Activated CD8-positive, alpha-beta memory T cell treated with anti-CD3 and anti-CD28 coated beads for 48 hours (primary cell): ENCODE data around the gene PLCXD3.

ENCODE experiments used
- DNase-seq, 3 experiments: peaks; one replicate each; pipeline ENCODE4 v3.0.0-alpha.2; 2020; ENCODE audit warnings: low read depth in 2 of 3, low spot score in 2 of 3

Gene PLCXD3

GRCh38 chr5:41510176-41510831 is at the start of gene PLCXD3:
Gene PLCXD3 (minus strand): TSS chr5:41510601. CDS start chr5:41510526, 75 bp downstream.
- no peak for DNase-seq

- DNase-seq, result no peak
Measured at GRCh38 chr5:41559184-41559583, 48.8 kb upstream of the PLCXD3 start.

DNA sequence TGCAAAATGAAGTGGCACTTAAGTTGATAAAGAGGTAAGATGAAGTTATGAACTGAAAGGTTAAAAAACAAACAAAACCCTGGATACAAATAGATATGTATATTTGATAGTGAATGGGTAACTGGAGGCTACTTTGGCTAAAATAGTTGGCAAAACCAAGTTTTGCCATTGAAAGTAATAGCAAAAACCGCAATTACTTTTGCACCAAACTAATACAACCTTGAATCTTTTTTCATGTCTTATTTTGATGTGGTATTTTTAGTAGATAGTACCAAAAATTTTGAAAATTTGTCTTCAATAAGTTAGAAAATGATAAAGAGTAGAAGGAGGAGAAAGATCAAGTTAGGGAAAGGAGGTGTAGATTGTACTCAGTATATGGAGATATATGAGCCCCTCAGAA is 47.9 kb upstream of the PLCXD3 start:
- no peak for DNase-seq

GRCh38 chr5:41547991-41548390 is 37.6 kb upstream of the PLCXD3 start:
- DNase-seq, result no peak

DNA sequence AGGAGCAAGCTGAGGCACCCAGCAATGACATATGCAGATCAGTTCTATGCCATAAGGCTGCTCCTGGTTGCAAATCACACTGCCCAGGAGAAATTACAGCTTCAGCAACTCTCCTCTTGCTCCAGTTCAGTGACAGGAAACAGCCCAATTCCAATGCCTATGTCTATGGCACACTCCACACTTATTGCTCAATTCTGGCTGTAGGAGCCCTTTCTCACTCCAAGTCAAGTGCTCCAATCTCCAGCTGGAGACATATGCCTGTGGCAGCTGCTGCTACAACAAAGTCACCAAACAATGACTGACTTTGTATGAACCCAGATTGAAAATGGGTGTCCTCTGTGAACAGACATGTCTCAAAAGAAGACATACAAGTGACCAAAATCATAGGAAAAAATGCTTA is 31.8 kb upstream of the PLCXD3 start:
- DNase-seq, result no peak

- DNase-seq, result no peak
Measured at GRCh38 chr5:41539454-41539853, 29.1 kb upstream of the PLCXD3 start.

- DNase-seq, result no peak
Measured at GRCh38 chr5:41537581-41537980, 27.2 kb upstream of the PLCXD3 start.

DNA sequence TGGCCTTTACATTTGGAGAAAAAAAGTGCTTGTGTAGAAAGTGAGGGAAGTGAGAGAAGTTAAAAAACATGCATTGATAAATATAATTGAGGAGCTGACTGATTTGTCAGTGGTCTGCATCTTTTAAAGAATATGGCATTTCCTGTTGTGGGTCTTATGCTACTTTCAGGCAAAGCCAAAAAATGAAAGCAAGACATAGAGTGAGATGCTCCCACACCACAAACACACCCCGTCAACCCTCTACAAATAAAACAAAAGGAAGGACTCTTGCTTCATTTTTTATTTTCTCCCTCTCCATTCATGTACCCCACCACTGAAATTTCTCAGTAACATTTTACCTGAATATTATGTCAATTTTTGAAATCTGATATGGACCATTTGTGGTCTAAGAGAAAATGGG is 22.1 kb upstream of the PLCXD3 start:
- no peak for DNase-seq

DNA sequence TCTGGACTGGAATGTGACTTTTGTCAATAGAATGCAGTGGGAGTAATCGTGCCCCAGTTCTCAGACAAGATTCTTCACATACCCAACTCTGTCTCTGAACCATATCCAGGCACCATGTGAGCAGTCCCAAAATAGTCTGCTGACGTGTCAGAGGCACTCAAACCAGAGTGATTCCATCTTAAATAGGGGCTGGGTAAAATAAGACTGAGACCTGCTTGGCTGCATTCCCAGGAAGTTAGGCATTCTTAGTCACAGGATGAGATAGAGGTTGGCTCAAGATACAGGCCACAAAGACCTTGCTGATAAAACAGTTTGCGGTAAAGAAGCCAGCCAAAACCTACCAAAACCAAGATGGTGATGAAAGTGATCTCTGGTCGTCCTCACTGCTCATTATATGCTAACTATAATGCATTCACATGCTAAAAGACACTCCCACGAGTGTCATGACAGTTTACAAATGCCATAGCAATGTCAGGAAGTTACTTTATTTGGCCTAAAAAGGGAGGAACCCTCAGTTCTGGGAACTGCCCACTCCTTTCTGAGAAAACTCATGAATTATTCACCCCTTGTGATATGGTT is 16.9 kb upstream of the PLCXD3 start:
- DNase-seq, result no peak

DNA sequence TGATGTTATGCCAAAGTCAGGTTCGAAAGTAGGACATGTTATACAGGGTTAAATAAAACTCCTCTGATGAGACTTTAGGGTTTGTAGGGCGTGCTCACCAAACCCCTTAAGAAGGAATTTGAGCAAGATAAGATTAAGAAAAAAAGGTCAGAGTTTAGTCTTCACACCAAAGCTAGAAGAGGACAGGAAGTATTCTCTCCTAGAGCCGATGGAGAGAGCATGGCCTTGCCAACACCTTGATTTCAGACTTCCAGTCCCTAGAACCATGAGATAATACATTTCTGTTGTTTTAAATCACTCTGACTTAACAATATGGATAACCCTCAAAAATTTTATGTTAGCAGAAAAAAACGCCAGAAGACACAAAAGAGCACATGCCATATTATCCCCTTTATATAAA is 16.3 kb upstream of the PLCXD3 start:
- DNase-seq, result no peak

DNA sequence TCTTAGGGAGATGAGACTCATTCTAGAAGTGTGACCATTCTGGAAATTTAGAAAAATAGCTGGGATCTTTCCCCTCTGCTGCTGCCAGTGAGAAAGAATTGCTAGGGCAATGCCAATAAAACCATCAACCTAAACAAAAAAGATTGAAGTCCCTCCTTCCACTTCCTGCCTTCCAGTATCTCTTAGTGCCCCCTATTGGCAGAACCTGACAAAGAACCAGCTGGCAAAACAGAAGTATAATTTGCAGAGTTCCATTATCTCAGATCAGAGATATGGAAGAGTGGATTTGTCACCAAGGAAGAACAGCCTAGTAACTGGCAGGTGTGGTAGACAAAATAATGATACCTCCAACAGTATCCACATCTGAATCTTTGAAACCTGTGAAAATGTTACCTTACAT is 13.8 kb upstream of the PLCXD3 start:
- DNase-seq, result no peak

GRCh38 chr5:41522193-41522786 is 11.9 kb upstream of the PLCXD3 start:
- no peak for DNase-seq

DNA sequence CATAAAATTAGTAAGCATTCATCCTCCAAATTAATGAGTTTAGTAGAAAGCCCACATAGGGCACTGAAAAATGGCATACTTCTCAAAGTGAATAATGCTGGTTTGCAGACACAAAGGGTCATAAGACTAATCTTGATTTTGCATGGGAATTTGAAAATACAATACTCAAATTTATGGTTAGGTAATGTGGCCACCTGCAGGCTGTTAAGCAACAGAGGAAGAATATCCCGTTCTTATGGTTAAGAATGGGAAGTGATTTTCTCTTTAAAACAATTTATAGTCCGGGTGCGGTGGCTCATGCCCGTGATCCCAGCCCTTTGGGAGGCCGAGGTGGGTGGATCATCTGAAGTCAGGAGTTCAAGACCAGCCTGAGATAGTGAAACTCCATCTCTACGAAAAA is 9.4 kb upstream of the PLCXD3 start:
- DNase-seq, result no peak

DNA sequence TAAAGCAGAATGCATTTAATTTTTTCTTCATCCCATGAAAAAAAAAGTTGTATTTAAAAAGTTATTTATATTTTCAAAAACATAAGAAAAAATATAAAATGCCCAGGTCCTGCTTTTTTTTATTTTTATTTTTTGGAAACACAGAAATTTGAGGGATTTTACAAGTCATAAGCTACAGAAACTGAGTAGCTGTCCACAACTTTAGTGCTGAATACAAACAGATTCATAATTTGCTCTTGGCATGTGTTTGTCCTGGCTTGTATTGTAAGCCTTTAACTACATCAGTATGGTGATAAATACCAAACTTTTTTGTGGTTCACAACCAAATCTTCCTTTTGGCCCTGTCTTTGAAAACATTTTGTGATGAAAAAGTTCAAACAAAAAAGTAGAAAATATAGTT is 7.5 kb upstream of the PLCXD3 start:
- DNase-seq, result no peak

- no peak for DNase-seq
Measured at GRCh38 chr5:41511241-41511640, 840 bp upstream of the PLCXD3 start.

DNA sequence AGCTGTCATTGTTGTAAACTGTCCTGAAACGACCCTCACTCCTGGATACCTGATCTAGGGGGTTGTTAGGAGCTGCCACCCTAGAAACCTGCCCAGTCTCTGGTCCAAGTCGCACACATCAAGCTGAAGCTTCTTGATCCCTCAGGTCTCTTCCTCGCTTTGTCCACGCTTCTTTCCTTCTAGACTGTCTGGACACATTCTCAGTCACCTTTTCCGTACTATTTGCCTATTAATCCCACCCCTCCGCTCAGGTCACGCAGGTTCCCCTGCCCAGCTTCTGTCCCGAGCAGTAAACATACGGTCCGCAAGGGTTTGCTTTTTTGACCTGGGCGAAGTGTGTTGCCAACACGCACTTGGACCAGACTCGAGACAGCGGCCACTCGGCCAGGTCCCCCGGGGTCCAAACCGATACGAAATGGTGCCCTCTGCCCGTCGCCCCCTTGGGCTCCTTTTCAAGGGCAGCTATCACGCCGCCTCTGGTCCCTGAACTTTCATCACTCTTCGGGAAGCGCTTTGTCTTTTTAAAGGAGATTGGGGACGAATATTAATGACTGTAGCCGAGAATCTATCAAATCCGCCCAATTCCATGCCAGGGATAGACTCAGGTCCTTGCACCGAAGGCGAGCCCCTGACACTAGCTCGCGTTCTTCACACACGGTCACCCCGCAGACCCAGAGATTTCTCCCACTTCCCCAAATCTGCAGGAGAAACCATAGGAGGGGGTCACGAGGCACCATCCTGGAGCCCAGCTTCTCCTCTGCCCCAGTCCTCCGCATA is 814 bp downstream of the PLCXD3 start:
- DNase-seq, result no peak

GRCh38 chr5:41508696-41509398 is 1.6 kb downstream of the PLCXD3 start:
- no peak for DNase-seq

- no peak for DNase-seq
Measured at GRCh38 chr5:41508186-41508585, 2.2 kb downstream of the PLCXD3 start.

GRCh38 chr5:41507501-41507900 is 2.9 kb downstream of the PLCXD3 start:
- no peak for DNase-seq

DNA sequence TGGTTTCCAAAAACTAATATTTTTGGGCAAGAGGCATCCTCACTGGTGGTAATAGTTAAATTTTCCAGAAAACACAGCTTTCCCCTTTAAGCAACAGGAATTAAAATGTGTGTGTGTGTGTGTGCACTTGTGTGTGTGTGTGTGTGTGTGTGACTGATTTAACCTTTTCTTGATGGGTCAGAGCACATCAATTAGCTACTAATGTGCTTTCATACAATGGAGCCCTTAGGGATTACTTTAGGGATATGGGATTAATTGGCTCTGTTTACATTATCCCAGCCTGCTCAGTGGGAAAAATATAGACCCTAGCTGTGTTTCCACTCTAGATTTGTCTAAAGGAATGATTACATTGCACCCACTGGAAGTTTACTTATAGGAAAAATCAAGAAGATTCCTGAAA is 6.5 kb downstream of the PLCXD3 start:
- no peak for DNase-seq

DNA sequence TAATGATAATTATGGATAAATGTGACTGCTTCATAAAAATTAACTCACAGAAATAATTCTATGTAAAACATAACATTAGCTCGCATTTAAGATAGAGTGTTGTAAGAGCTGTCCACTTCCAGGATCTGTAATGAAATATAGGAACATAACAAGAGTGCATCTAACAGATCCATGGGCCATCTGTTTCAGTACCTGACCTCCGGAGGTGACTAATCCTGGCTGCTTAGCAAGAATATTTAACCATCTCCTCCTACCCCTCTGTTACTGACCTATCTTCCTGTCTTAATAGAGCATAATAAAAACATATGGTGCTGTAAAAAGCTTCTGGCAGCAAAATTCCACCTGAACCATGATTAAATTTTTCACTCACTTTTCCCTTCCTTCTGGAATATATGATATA is 7.1 kb downstream of the PLCXD3 start:
- DNase-seq, result no peak
